Activated CD4-positive, alpha-beta T cell treated with anti-CD3 and anti-CD28 coated beads, Interleukin-2, amount 50 U/mL, for 16 hours (primary cell): ENCODE data around the gene UMODL1.

Source experiments
- DNase-seq: peaks from one replicate; pipeline ENCODE4 v3.0.0-alpha.2; 2020

The UMODL1 gene

DNA sequence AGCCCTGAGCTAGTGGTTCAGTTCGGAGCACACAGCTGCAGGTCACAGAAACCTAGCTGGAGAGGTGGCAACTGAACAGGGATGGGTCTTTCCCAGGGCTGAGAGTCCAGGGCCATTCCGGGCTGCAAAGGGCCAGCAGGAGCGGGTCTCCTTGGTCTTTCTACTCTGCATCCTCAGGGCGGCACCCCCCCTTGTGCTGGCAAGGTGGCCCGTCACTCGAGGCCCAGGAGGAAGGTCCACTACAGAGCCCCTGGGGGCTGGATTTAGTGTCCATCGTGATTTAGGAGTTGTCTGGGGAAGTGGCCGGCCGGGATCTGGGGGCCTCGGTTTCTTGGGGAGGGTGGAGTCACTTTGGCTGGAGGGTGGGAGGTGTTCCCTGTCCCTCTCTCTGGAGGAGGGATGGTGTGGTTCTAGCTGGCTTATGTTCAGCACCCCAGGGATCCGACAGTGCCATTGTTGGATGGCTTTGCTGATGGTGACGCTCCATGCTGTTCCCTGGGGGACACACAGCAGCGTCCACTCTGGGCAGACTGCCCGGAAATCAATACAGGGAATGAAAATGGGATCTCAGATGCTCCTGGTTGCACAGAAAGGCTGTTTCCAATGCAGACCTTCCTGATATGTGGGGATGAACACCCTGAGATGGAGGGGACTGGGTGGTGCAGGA is 64.4 kb downstream of the UMODL1 start:
- no peak for DNase-seq

DNA sequence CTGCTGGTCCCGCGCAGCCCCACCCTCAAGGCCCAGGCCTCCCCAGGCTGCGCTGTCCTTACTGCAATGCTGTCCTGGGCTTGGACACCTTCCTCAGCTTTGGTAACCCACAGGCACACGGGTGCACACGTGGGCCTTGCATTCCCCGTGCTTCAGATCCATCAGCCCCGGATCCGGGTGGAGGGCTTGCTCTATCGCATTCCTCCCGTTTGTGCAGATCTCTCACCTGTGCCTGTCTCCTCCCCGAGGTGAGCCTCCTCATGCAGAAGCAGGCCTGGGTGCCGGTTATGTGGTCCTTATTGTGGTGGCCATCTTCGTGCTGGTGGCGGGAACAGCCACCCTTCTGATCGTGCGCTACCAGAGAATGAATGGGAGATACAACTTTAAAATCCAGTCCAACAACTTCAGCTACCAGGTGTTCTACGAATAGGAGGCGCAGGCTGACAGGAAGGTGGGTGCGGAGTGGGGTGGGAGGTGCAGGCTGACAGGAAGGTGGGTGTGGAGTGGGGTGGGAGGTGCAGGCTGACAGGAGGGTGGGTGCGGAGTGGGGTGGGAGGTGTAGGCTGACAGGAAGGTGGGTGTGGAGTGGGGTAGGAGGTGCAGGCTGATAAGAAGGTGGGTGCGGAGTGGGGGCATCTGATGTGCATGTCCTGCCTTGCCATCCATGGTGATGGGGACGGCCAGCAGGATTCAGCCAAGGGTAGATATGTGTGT is 66.2 kb downstream of the UMODL1 start:
- DNase-seq, result no peak

GRCh38 chr21:42140196-42140934 is 69.2 kb downstream of the UMODL1 start:
- no peak for DNase-seq

GRCh38 chr21:42141643-42142042 is 70.5 kb downstream of the UMODL1 start:
- no peak for DNase-seq

- no peak for DNase-seq
These were observed 71.0 kb downstream of the UMODL1 start for GRCh38 chr21:42142141-42142540.

DNA sequence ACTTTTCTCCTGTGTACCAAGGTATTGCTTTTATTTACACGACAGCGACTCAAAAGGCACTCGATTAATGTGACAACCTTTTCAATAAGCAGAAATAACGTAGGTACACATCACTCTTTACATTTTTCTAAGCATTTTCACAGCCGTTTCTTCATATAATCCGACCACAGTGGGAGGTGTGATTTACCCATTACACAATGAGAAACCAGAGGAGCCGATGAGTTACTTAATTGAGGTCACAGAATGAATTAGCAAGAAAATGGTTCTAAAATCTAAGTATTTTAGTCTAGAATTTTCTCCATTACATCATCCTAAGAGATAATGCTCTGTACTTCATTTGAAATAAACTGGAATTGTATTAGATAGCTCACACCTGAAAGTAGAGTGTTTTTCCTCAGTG is 71.5 kb downstream of the UMODL1 start:
- no peak for DNase-seq

GRCh38 chr21:42143111-42143510 is 72.0 kb downstream of the UMODL1 start:
- no peak for DNase-seq

DNA sequence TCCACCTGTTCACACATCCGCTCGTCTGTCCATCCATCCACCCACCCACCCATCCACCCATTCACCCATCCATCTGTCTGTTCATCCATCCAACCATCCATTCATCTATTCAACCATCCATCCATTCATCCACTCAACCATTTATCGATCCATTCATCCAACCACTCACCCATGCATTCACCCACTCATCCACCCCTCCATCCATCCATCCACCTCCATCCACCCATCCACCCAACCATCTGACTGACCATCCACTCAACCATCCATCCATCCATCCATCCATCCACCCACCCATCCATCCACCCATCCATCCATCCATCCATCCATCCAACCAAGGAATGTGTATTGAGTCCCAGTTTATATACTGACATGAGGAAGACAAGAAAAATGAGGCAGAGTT is 73.1 kb downstream of the UMODL1 start:
- DNase-seq, result no peak

GRCh38 chr21:42144679-42145568 is 73.8 kb downstream of the UMODL1 start:
- DNase-seq, result no peak

- DNase-seq, result peak; percentile 66
These were observed 74.6 kb downstream of the UMODL1 start for GRCh38 chr21:42145569-42146272.

DNA sequence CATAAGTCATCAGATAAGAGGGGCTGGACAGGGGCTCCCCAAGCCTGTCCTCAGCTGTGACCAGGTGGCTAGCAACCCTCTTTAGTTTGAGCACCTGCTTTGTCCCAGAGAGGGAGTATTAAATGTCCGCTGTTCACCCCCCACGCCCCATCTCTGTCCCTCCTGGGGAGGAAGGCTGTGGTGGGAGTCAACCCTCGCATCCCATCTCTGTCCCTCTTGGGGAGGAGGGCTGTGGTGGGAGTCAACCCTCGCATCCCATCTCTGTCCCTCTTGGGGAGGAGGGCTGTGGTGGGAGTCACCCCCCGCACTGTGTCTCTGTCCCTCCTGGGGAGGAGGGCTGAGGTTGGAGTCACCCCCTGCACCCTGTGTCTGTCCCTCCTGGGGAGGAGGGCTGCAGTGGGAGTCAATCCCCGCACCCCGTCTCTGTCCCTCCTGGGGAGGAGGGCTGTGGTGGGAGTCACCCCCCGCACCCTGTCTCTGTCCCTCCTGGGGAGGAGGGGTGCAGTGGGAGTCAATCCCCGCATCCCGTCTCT is 75.2 kb downstream of the UMODL1 start:
- DNase-seq, result no peak

DNA sequence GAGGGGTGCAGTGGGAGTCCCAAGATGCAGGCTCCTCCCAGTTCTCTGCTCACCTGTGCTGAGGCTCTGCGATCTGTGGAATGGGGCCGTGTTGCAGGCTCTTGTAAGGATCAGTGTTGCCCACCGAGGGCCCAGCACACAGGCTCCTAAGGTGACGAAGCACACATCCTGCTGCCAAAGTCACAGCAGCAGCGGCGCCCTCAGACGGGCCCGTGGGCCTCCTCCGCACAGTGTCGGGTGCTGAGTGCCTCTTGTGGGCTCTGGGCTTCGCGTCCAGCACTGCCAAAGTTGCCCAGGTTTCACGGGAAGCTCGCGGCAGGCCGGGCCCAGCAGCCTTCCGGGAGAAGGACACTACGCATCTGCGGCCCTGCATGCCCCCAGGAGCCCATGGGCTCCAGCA is 75.7 kb downstream of the UMODL1 start:
- DNase-seq, result no peak

- DNase-seq, result no peak
These were observed 76.4 kb downstream of the UMODL1 start for GRCh38 chr21:42147386-42148020.

GRCh38 chr21:42148097-42148496 is 77.0 kb downstream of the UMODL1 start:
- DNase-seq, result no peak

DNA sequence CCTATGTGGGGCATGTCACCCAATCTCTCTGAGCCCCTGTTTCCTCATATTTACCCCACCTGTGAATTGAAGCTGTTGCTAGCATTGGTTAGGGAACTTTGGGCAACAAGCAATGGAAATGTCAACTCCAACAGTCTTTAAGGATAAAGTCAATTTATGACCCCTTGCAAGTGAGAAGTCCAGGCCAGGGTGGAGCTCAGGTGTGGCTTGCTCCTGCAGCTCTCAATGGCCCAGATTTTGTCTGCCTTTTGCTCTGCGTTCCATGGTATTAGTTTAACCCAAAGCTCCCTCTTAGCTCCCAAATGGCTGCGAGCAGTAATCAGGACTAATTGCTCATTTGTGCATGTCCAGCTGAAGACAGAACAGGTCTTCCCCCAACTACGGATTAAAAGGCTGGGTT is 77.5 kb downstream of the UMODL1 start:
- DNase-seq, result no peak

GRCh38 chr21:42149656-42150473 is 78.7 kb downstream of the UMODL1 start:
- DNase-seq, result no peak

- DNase-seq, result no peak
These were observed 79.5 kb downstream of the UMODL1 start for GRCh38 chr21:42150474-42151085.

GRCh38 chr21:42151148-42151947 is 80.2 kb downstream of the UMODL1 start:
- no peak for DNase-seq

DNA sequence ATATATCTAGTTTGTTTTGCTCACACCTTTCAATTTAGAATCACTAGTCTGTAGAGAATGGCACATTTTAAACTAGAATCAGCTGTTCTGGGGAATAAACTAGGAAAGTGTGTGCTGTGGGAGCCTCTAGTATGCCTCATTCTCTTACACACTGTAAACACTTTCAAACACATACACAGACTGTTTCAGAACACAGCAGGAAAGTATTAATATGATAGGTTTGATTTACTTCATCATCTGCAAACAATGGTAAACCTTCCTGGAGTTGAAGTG is 80.8 kb downstream of the UMODL1 start:
- no peak for DNase-seq
